H1 (cell line): ENCODE measurements around the gene ROBO4. TPM values are rescaled to one million over a fixed set of nuclear protein-coding genes. Genes with fewer than 3 reads are reported as not detected.

Source experiments
- ATF2 ChIP-seq: IDR thresholded peaks from 2 replicates; pipeline ENCODE4 v1.6.1; 2012; ENCODE audit warnings: low read length, inconsistent platforms
- BCL11A ChIP-seq, 2 experiments: IDR thresholded peaks; one replicate each; pipeline ENCODE4 v1.6.1; 2011; ENCODE audit warnings: low read depth in 2 of 2, low read length in 2 of 2, mild to moderate bottlenecking in 2 of 2
- GTF2F1 ChIP-seq: IDR thresholded peaks from 2 replicates; pipeline ENCODE4 v1.6.1; 2012; ENCODE audit warnings: low read depth, low read length, improper control_type of control experiment, borderline replicate concordance
- RXRA ChIP-seq: IDR thresholded peaks from 2 replicates; pipeline ENCODE4 v1.6.1; 2011; ENCODE audit warnings: low read depth, mild to moderate bottlenecking, low read length, moderate library complexity; ENCODE audit not compliant: insufficient read depth
- TAF7 ChIP-seq: optimal IDR thresholded peaks from 2 replicates; pipeline ENCODE3; 2011; ENCODE audit warnings: low read depth, mild to moderate bottlenecking, inconsistent platforms, low read length, moderate library complexity, borderline replicate concordance
- TEAD4 ChIP-seq: IDR thresholded peaks from 2 replicates; pipeline ENCODE4 v1.6.1; 2012; ENCODE audit warnings: low read depth, low read length, inconsistent platforms, mixed read lengths
- USF2 ChIP-seq: IDR thresholded peaks from 2 replicates; pipeline ENCODE4 v1.6.1; 2011; ENCODE audit warnings: low read length, improper control_type of control experiment
- polyA plus RNA-seq, 7 experiments: library from polyadenylated mRNA; depleted of rRNA in 3 of 7; stranded (reverse) in 5 of 7; unstranded in 2 of 7; fragments of >200 nt in 5 of 7; fragments of 200-250 nt in 2 of 7; gene quantifications; 1 replicate in 5 of 7; 2 replicates in 1 of 7; 4 replicates in 1 of 7; pipeline versions ENCODE4 v1.2.1 to v1.2.3, GENCODE V29; 2011 to 2013; ENCODE audit warnings: missing spikeins in 2 of 7, mixed read lengths in 2 of 7
- total RNA-seq: library from RNA; stranded (reverse); fragmentation: NEBNext Ultra II Directional; extraction: Animal tissue kit (Norgen Biotek cat#: 25700); gene quantifications from 2 replicates; pipeline ENCODE4 v1.2.1, GENCODE V29; 2021

The ROBO4 gene
- total and polyA plus RNA-seq, 2 of the 8 experiments (the other 6 are each of a cell fraction or from before 2014, with no cell fraction given), result 0.03 TPM; not detected in 1

- no peak for TF ChIP-seq ATF2
- no peak for TF ChIP-seq USF2
- no peak for TF ChIP-seq TEAD4
- no peak for TF ChIP-seq GTF2F1
- TF ChIP-seq BCL11A (IDR thresholded peaks at IDR 0.05; ENCODE audit: low read depth in 2 of 2, low read length in 2 of 2), result no peak
- TF ChIP-seq TAF7, result no peak
- no peak for TF ChIP-seq RXRA
These were observed 18.7 kb downstream of the ROBO4 start (continued) for GRCh38 chr11:124878759-124879492.
